HCT116 (cell line): ENCODE measurements around the gene INPP5K. TPM values are rescaled to one million over a fixed set of nuclear protein-coding genes. Genes with fewer than 3 reads are reported as not detected.
"Not testable (repeated sequence)": the region's sequence is repeated elsewhere in the genome, so short reads cannot be mapped to it uniquely, and the experiment has no call there.

ENCODE experiments used
- ATAC-seq: fragments of 200-7000 bp; cut with Tn5 transposase; 2 replicates; pipeline ENCODE4 v1.9.1; 2020; ENCODE audit warnings: mild to moderate bottlenecking, moderate library complexity
- BruUV-seq: library from RNA; stranded (reverse); fragments of 400-500 nt; replicated peaks from 2 replicates; lab custom pipeline; 2021; lab: Mats Ljungman, UMichigan
- CTCF ChIA-PET: fragments of 300-600 bp; sonication (Branson Sonifier 250); formaldehyde crosslinking; loops from one replicate; lab custom pipeline; 2021; ENCODE audit warnings: antibody characterized with exemption; lab: Charles Lee
- POLR2A ChIA-PET: fragments of 300-600, 350-600 bp; sonication (Branson Sonifier 250); formaldehyde crosslinking; loops from one replicate; lab custom pipeline; 2021; ENCODE audit warnings: antibody characterized with exemption; lab: Charles Lee
- RAD21 ChIA-PET, 2 experiments: fragments of 300-600 bp; sonication (Branson Sonifier 250); formaldehyde crosslinking; loops; one replicate each; lab custom pipeline; 2023; ENCODE audit warnings: low total read pairs in 2 of 2; ENCODE audit not compliant: uncharacterized antibody in 2 of 2, unreplicated experiment in 2 of 2, low non-redundant PET in 1 of 2; lab: Charles Lee
- DNase-seq: peaks from one replicate; pipeline ENCODE4 v3.0.0-alpha.2; 2010; ENCODE audit warnings: low read depth, low spot score
- H2AFZ ChIP-seq: fragments of 200-600 bp; shearing (Covaris generic), sonication (generic); 2 replicates; pipeline ENCODE4 v1.6.1; 2017; ENCODE audit warnings: low read depth, mixed run types, mixed read lengths, antibody characterized with exemption, low read length; ENCODE audit not compliant: poor library complexity, severe bottlenecking
- H3K27ac ChIP-seq: 2 replicates; pipeline ENCODE4 v1.5.1; 2012; ENCODE audit warnings: low read depth, low read length
- H3K27me3 ChIP-seq: fragments of 200-600 bp; sonication (generic); 2 replicates; pipeline ENCODE4 v1.6.1; 2016; ENCODE audit warnings: mixed run types, low read length, mixed read lengths; ENCODE audit not compliant: insufficient read depth
- H3K36me3 ChIP-seq, 2 experiments: fragments of 200-500 bp in 1 of 2; fragments of 200-600 bp in 1 of 2; sonication (Bioruptor generic) in 1 of 2; sonication (generic) in 1 of 2; 2 replicates each; pipeline versions ENCODE4 v1.5.1 to v1.6.1; 2014 to 2016; ENCODE audit warnings: low read length in 2 of 2, inconsistent platforms in 1 of 2, mixed read lengths in 1 of 2, mixed run types in 1 of 2; ENCODE audit not compliant: insufficient read depth in 2 of 2, control insufficient read depth in 1 of 2
- H3K4me1 ChIP-seq, 2 experiments: fragments of 200-600 bp in 1 of 2; sonication (generic) in 1 of 2; 2 replicates each; pipeline versions ENCODE4 v1.5.1 to v1.6.1; 2012 to 2017; ENCODE audit warnings: low read length in 2 of 2, inconsistent platforms in 1 of 2, mild to moderate bottlenecking in 1 of 2, mixed read lengths in 1 of 2, mixed run types in 1 of 2, moderate library complexity in 1 of 2; ENCODE audit not compliant: insufficient read depth in 2 of 2, control insufficient read depth in 1 of 2
- H3K4me2 ChIP-seq: fragments of 200-600 bp; sonication (generic); 2 replicates; pipeline ENCODE4 v1.6.1; 2017; ENCODE audit warnings: mixed run types, low read length, mixed read lengths
- H3K4me3 ChIP-seq, 2 experiments: fragments of 200-600 bp in 1 of 2; sonication (generic) in 1 of 2; replicated peaks in 1 of 2; 2 replicates each; pipeline ENCODE4 v1.5.1; 2011 to 2016; ENCODE audit warnings: low read length in 2 of 2, control low read depth in 1 of 2, low read depth in 1 of 2, mild to moderate bottlenecking in 1 of 2, mixed read lengths in 1 of 2, mixed run types in 1 of 2
- H3K79me2 ChIP-seq: fragments of 200-600 bp; sonication (generic); 2 replicates; pipeline ENCODE4 v1.6.1; 2017; ENCODE audit warnings: mild to moderate bottlenecking, mixed run types, low read length, moderate library complexity, mixed read lengths; ENCODE audit not compliant: insufficient read depth
- H3K9ac ChIP-seq: fragments of 200-600 bp; sonication (generic); 2 replicates; pipeline ENCODE4 v1.6.1; 2016; ENCODE audit warnings: low read length, mixed read lengths
- H3K9me2 ChIP-seq: fragments of 200-600 bp; sonication (generic), shearing (Covaris generic); 2 replicates; pipeline ENCODE4 v1.6.1; 2017; ENCODE audit warnings: mixed run types, mild to moderate bottlenecking, moderate library complexity; ENCODE audit not compliant: insufficient read depth
- H3K9me3 ChIP-seq, 2 experiments: fragments of 200-500 bp in 1 of 2; fragments of 200-600 bp in 1 of 2; sonication (Bioruptor generic) in 1 of 2; sonication (generic) in 1 of 2; 2 replicates each; pipeline ENCODE4 v1.6.1; 2014 to 2017; ENCODE audit warnings: low read length in 2 of 2, mixed read lengths in 2 of 2, inconsistent platforms in 1 of 2, low read depth in 1 of 2, mild to moderate bottlenecking in 1 of 2, mixed run types in 1 of 2, moderate library complexity in 1 of 2; ENCODE audit not compliant: control insufficient read depth in 1 of 2, insufficient read depth in 1 of 2
- H4K20me1 ChIP-seq: fragments of 200-600 bp; sonication (generic), shearing (Covaris generic); 2 replicates; pipeline ENCODE4 v1.6.1; 2017; ENCODE audit warnings: mixed run types, mild to moderate bottlenecking, moderate library complexity; ENCODE audit not compliant: insufficient read depth
- EZH2phosphoT487 ChIP-seq: fragments of 200-600 bp; IDR thresholded peaks from 2 replicates; pipeline ENCODE4 v1.6.1; 2018; ENCODE audit warnings: antibody characterized with exemption, borderline replicate concordance
- MAX ChIP-seq: IDR thresholded peaks from 2 replicates; pipeline ENCODE4 v1.6.1; 2012
- RAD21 ChIP-seq: IDR thresholded peaks from 2 replicates; pipeline ENCODE4 v1.6.1; 2012; ENCODE audit warnings: low read depth, mild to moderate bottlenecking
- SP1 ChIP-seq: IDR thresholded peaks from 2 replicates; pipeline ENCODE4 v1.6.1; 2012; ENCODE audit warnings: low read depth
- SRF ChIP-seq: IDR thresholded peaks from 2 replicates; pipeline ENCODE4 v1.6.1; 2012; ENCODE audit warnings: low read depth
- YY1 ChIP-seq: IDR thresholded peaks from 2 replicates; pipeline ENCODE4 v1.6.1; 2011; ENCODE audit warnings: low read length, low read depth, moderate library complexity, mild to moderate bottlenecking; ENCODE audit not compliant: insufficient replicate concordance; ENCODE audit errors: extremely low read depth
- ZFX ChIP-seq: fragments of 450-650 bp; IDR thresholded peaks from 2 replicates; pipeline ENCODE4 v1.6.1; 2017
- ZNF274 ChIP-seq: fragments of 200-500 bp; sonication (Bioruptor generic); IDR thresholded peaks from 2 replicates; pipeline ENCODE4 v1.6.1; 2014; ENCODE audit warnings: mild to moderate bottlenecking, low read depth, low read length, inconsistent platforms
- intact Hi-C: fragments of 100-400 bp; cut with micrococcal nuclease; formaldehyde crosslinking; loops from 2 replicates; pipeline ENCODE4 v1.10.0; 2022
- total RNA-seq: library from RNA; stranded (reverse); gene quantifications from one replicate; pipeline ENCODE4 v1.2.1, GENCODE V29; 2021; ENCODE audit not compliant: unreplicated experiment

The INPP5K gene
- total RNA-seq, 1 experiment from 2014 or later = 25.6 TPM

- Histone ChIP-seq H3K79me2 (peaks cover 95% of the 10 kb centered on the region), H3K4me2 (no peak overlapping the region), H2AFZ (no peak overlapping the region), H3K9me3 (no peaks in the 10 kb centered on the region), H3K4me1 (no peaks in the 10 kb centered on the region; a peak in 1 of 4 replicates), H3K27ac (no peak overlapping the region), H3K9ac (no peak overlapping the region), H4K20me1 (peaks cover 5% of the 10 kb centered on the region; the same call in 1 of the 2 replicates), H3K4me3 (no peak overlapping the region), H3K27me3 (no peaks in the 10 kb centered on the region), H3K9me2 (no peaks in the 10 kb centered on the region), H3K36me3 (peaks cover 2 to 7% of the 10 kb centered on the region in 2 experiments; a peak in 1 of 4 replicates)
- no peak for TF ChIP-seq SRF
- TF ChIP-seq MAX = no peak
- TF ChIP-seq ZNF274 = no peak
- no peak for TF ChIP-seq RAD21
- TF ChIP-seq SP1 = no peak
- no peak for TF ChIP-seq EZH2phosphoT487
- no peak for TF ChIP-seq ZFX
- no peak for TF ChIP-seq YY1
- intact Hi-C loops = no loop called here
- RAD21 ChIA-PET = no interaction called here
- POLR2A ChIA-PET = no interaction called here
- ATAC-seq = no peak
- no peak for DNase-seq
- no TSS peak for BruUV-seq
- CTCF ChIA-PET = no interaction called here
These were observed 70.2 kb downstream of the INPP5K start for GRCh38 chr17:1446201-1446600.

DNA sequence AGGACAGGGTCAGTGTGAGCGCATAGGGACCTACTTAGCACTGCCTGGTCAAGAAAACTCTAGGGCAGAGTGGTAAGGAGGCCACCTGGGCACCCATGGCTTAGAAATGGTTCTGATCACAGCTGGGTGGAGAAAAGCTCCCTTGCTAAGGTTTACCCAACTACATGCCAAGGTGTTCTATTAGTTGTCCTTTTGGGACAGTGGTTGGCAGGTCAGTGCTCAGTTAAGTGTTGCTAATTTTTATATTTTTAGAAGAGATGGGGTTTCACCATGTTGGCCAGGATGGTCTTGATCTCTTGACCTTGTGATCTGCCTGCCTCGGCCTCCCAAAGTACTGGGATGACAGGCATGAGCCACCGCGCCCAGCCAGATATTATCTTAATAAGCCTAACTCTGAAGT lies 70.7 kb downstream of the INPP5K start:
- H3K36me3 ChIP-seq, RAD21 ChIA-PET, DNase-seq, POLR2A ChIA-PET, H3K4me1 ChIP-seq, intact Hi-C loops, CTCF ChIA-PET, H3K9ac ChIP-seq, H2AFZ ChIP-seq, H3K9me3 ChIP-seq, H3K4me3 ChIP-seq, BruUV-seq, ATAC-seq, H3K27me3 ChIP-seq, H3K27ac ChIP-seq, H3K4me2 ChIP-seq, H3K9me2 ChIP-seq, H4K20me1 ChIP-seq: not testable (repeated sequence)
- peaks cover 95% of the 10 kb centered on the region for H3K79me2 ChIP-seq

Other genes with a start within 250 kb of the INPP5K start
- not detected for gene BHLHA9, start 246.2 kb downstream of the INPP5K start, total RNA-seq
- not detected for gene TRARG1, start 236.9 kb downstream of the INPP5K start, total RNA-seq
- 735 TPM for gene YWHAE, start 116.4 kb downstream of the INPP5K start, total RNA-seq
- gene CRK, start 60.4 kb downstream of the INPP5K start, total RNA-seq = 55.5 TPM
- gene MYO1C, start 23.9 kb downstream of the INPP5K start, total RNA-seq = 227 TPM
- 71.2 TPM for gene PITPNA, start 46.2 kb upstream of the INPP5K start, total RNA-seq
- gene SLC43A2, start 112.2 kb upstream of the INPP5K start, total RNA-seq = 12.6 TPM
- gene SCARF1, start 129.1 kb upstream of the INPP5K start, total RNA-seq = 2.2 TPM
- 11.6 TPM for gene RILP, start 133.3 kb upstream of the INPP5K start, total RNA-seq
- gene PRPF8, start 168.3 kb upstream of the INPP5K start, total RNA-seq = 386 TPM
- gene TLCD2, start 193.8 kb upstream of the INPP5K start, total RNA-seq = 1.8 TPM
- 17.3 TPM for gene WDR81, start 208.1 kb upstream of the INPP5K start, total RNA-seq
- gene SERPINF2, start 226.3 kb upstream of the INPP5K start, total RNA-seq = 2.5 TPM
- 2.7 TPM for gene SERPINF1, start 245.4 kb upstream of the INPP5K start, total RNA-seq